DOHH2 (cell line): ENCODE measurements around the gene LOXHD1.

Experiments
- EZH2phosphoT487 ChIP-seq: fragments of 200-600 bp; sonication (generic); IDR thresholded peaks from 2 replicates; pipeline ENCODE4 v1.6.1; 2017; ENCODE audit warnings: borderline replicate concordance, mild to moderate bottlenecking, antibody characterized with exemption, low read length, moderate library complexity, mixed read lengths
- TF ChIP-seq, protein P1 (sequence below): fragments of 200-600 bp; sonication (generic); IDR thresholded peaks from one replicate; pipeline ENCODE4 v1.5.1; 2014; ENCODE audit warnings: antibody characterized with exemption, mild to moderate bottlenecking, low read depth, low read length; ENCODE audit not compliant: poor library complexity, severe bottlenecking

- no peak for TF ChIP-seq EZH2phosphoT487
- TF ChIP-seq, protein P1, sequence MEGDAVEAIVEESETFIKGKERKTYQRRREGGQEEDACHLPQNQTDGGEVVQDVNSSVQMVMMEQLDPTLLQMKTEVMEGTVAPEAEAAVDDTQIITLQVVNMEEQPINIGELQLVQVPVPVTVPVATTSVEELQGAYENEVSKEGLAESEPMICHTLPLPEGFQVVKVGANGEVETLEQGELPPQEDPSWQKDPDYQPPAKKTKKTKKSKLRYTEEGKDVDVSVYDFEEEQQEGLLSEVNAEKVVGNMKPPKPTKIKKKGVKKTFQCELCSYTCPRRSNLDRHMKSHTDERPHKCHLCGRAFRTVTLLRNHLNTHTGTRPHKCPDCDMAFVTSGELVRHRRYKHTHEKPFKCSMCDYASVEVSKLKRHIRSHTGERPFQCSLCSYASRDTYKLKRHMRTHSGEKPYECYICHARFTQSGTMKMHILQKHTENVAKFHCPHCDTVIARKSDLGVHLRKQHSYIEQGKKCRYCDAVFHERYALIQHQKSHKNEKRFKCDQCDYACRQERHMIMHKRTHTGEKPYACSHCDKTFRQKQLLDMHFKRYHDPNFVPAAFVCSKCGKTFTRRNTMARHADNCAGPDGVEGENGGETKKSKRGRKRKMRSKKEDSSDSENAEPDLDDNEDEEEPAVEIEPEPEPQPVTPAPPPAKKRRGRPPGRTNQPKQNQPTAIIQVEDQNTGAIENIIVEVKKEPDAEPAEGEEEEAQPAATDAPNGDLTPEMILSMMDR: no peak
Measured at GRCh38 chr18:46679846-46680598, 23.0 kb upstream of the LOXHD1 start.
